ENCODE data around the gene CYTIP.

The CYTIP gene

GRCh38 chr2:157443795-157444640 is at the start of gene CYTIP:
Gene CYTIP (minus strand): TSS chr2:157444089. CDS start chr2:157444020, 69 bp downstream.
- no peak for DNase-seq (ENCODE audit: low spot score)

DNA sequence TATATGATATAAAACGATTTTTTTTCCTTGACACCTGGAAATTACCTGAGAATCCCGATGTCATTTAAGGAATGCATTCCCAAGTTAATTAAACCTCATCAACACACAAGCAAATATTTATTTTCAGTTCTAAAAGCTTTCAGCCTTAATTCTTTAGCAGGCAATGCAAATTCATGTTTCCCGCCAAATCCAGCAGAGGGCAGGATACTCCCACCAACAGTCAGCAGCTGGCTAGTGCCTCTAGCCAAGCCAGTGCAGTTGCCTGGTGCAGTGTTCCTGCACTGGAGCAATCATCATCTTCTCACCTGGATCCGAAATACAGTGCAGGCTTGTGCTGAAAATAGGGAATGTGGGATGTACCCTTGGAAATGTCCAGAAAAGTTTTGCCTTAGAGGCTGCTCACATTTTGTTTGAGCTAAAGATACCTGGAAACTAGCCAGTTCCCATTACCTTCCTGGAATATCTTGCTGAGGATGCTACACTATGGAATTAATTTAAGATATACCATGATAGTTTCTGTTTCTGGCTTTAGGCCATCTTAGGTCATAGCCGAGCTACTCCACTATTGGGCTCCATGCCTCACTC is 48.4 kb upstream of the CYTIP start:
- peak; percentile 59 for DNase-seq (ENCODE audit: low spot score)

DNA sequence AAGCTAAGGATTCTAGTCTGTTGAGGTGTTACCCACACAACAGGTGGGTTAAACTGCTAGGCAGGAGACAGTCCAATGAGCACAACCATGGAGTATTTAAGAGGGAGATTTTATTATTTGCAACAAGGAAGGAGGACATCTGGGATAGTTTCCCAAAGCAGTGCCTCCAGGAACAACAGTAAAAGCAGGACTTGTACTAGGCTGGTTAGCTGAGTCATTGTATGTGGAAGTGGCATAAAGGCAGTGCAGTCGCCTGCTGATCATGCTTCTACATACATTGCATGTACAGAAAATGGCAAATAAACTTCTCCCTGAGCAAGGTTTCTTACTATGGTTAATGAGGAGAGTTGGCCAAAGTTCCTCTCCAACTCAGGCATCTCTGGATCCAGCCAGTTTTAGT is 46.1 kb upstream of the CYTIP start:
- no peak for DNase-seq (ENCODE audit: low spot score)

DNA sequence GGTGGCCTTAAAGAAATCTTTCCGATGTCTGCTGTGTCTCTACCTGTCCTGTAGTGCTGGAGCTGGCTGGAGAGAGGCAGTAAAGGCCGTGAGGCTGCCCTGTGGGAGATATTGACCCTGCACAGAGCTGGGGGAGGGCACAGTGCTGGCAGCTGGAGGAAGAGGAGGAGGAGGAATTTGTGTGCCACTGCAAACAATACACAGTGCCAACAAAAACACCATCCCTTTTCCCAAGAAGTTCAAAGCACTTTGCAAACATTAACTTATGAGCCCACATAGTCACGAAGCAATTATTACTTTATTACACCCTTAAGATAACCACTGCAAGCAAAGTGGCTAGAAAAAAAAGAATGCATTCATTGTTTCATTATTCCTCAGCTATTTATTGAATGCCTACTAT is 45.0 kb upstream of the CYTIP start:
- no peak for DNase-seq (ENCODE audit: low spot score)

DNA sequence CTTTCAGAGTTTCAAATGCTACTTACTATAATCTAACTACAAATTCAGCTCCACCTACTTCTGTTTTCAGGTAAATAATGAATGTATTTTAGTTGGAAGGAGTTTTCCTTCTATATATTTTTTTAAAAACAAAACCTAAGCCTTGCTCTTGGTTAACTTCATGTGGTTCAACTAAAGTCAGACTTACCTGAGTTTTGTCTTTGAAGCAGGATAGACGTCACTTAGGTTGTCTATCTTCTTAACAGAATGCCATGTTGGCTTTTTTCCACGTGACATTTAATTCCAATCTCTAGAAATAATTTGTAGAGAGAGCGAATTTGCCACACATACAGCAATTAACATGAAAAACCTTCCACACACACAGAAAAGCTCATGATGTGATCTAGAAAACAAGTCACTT is 43.9 kb upstream of the CYTIP start:
- no peak for DNase-seq (ENCODE audit: low spot score)

DNA sequence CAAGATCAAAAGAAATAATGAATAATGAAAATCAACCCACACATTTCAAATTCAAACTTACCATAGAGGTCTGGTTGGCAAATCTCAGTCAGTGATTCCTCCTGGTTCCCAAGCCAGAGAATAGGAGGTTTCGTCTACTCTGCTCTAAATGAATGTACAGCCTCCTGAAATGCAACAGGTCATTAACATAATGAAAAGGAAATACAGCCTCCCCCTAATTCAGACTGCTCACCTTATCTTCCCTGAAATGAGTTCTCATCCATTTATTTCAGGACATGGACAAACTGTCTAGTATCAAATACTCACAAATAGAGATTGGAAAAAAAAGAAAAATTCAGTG is 43.4 kb upstream of the CYTIP start:
- no peak for DNase-seq (ENCODE audit: low spot score)

DNA sequence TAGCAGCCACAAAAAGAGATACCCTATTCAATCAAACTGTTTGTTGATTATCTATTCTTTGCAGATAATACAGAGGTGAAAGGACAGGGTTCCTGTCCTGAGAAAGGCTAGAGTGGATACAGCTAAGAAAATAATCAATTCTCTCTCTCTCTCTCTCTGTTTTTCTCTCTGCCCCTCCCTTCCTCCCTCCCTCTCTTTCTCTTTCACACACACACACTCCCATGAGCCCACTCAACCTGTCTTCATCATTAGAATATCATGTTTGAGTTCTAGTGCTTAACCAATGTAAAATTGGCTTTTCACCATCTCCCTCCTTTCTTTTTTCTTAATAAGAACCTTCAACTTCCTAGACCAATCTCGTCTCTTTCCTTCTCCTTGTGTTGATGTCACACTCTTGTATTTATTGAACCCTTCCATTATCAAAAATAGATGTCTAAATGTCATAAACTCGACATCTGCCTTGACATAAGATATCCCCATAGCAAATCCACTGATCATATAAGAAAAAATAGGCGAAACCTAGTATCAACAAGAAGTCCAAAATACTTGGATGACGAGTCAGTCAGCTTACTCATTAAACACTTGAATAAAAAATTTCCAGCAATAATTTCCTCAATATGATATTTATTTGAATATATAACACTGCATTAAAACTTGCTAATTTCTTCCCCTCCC is 42.8 kb upstream of the CYTIP start:
- no peak for DNase-seq (ENCODE audit: low spot score)

GRCh38 chr2:157480182-157480961 is 36.5 kb upstream of the CYTIP start:
- DNase-seq (ENCODE audit: low spot score): no peak

GRCh38 chr2:157479081-157480027 is 35.5 kb upstream of the CYTIP start:
- no peak for DNase-seq (ENCODE audit: low spot score)

GRCh38 chr2:157477919-157478318 is 34.0 kb upstream of the CYTIP start:
- no peak for DNase-seq (ENCODE audit: low spot score)

- DNase-seq (ENCODE audit: low spot score): peak; percentile 17
Observed at GRCh38 chr2:157476953-157477709, 33.2 kb upstream of the CYTIP start.

DNA sequence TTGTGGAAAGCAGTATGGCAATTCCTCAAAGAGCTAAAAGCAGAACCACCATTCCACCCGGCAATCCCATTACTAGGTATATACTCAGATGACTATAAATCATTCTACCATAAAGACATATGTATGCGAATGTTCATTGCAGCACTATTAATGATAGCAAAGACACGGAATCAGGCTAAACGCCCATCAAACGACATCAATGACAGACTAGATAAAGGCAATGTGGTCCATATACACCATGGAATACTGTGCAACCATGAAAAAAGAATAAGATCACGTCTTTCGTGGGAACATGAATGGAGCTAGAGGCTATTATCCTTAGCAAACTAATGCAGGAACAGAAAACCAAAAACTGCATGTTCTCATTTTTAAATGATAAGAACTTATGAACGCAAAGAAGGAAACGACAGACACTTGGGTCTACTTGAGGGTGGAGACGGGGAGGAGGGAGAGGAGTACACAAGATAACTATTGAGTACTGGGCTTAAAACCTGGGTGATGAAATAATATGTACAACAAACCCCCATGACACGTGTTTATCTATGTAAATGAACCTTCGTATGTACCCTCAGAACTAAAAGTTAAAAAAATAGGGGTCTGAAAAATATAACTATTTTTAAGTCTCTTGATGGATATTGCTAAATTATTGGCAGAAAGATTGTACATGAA is 32.0 kb upstream of the CYTIP start:
- no peak for DNase-seq (ENCODE audit: low spot score)

DNA sequence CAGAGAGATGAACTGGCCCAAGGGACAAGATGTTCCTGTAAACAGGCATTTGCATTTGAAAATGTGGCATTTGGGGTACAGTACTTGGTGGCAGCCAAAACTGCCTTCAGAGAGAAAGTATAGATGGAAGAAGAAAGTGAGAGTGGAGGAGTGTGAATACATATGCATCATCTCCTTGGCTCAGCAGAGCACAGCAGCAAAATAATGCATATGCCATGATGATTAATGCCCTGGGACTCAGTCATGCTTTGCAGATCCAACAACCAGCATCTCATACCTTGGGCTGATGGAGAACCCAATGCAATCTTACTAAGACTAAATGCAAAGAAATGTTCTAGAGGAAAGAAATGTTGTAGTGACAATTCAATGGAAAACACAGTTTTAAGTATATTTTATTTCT is 29.7 kb upstream of the CYTIP start:
- DNase-seq (ENCODE audit: low spot score): no peak

DNA sequence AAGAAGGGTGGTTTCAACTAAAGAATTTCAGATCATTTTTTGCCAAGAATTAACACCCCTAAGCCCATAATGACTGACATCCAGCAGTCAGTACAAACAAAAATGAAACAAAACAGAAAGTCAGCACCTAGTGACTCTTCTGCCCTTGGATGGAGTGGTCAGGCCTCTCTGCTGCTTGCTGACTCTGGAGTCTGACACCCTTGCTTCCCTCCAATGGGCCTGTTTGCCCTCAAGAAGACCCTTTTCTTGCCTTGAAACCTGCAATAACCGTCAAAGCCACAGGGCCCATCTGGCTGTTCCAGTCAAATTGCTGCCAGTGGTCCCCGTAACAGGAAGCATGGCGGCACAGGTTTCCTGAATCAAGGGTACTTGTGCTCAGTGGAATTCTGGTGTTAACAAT is 27.2 kb upstream of the CYTIP start:
- no peak for DNase-seq (ENCODE audit: low spot score)

GRCh38 chr2:157470321-157470720 is 26.4 kb upstream of the CYTIP start:
- no peak for DNase-seq (ENCODE audit: low spot score)

- no peak for DNase-seq (ENCODE audit: low spot score)
Observed at GRCh38 chr2:157469726-157470125, 25.8 kb upstream of the CYTIP start.

GRCh38 chr2:157468931-157469708 is 25.2 kb upstream of the CYTIP start:
- peak; percentile 46 for DNase-seq (ENCODE audit: low spot score)

DNA sequence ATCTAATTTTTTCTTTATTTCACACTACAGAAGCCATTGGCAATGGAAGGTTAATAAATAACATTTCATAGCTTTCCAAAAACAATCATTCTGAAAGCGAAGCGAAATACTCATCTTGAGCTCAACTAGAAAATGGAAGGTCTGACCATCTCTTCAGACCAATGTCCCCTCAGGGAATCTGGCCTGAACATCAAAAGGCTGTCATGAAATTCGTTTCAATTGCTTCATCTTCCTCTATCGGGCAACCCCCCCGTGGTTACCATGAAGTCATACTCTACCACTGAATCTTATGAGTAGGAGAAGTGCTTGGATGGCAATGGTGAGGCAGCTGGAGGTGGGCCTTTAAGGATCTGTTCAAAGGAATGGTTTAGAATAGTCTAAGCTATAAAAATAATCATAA is 22.9 kb upstream of the CYTIP start:
- no peak for DNase-seq (ENCODE audit: low spot score)

- DNase-seq (ENCODE audit: low spot score): no peak
Observed at GRCh38 chr2:157465554-157465953, 21.7 kb upstream of the CYTIP start.
